ENCODE data around the gene MARCHF5.
"Not testable (repeated sequence)": the region's sequence is repeated elsewhere in the genome, so short reads cannot be mapped to it uniquely, and the experiment has no call there.

MARCHF5 gene

DNA sequence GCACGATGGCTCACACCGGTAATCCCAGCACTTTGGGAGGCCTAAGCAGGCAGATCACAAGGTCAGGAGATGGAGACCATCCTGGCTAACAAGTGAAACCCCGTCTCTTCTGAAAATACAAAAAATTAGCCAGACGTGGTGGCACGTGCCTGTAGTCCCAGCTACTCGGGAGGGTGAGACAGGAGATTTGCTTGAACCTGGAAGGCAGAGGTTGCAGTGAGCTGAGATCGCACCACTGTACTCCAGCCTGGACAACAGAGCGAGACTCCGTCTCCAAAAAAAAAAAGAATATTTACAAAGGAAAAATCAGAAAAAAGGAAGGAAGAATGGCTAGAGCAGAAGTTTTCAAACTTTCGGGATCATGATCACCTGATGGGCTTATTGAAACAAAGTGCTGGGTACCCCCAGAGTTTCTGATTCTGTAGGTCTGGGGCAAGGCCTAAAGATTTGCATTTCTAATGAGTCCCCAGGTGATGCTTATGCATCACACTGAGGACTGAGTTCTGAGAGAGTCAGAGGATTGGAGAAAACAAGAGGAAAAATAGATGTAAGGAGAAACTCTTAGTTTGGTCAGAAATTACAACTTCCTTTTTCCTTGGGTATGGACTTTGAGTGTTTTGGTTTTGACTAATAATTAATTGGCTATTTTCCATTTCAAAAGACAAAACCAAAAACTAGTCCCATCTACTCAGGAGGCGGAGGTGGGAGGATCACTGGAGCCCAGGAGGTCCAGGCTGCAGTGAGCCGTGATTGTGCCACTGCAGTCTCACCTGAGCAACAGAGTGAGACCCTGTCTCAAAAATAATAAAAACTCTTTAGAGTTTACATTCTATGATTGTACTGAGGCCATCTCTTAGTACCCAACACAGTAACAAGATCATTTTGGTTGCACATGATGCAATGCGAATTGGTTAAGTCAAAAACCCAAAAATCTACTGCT, 14.4 kb downstream of the MARCHF5 start:
- peak; percentile 33 for DNase-seq (ENCODE audit: low spot score)

DNA sequence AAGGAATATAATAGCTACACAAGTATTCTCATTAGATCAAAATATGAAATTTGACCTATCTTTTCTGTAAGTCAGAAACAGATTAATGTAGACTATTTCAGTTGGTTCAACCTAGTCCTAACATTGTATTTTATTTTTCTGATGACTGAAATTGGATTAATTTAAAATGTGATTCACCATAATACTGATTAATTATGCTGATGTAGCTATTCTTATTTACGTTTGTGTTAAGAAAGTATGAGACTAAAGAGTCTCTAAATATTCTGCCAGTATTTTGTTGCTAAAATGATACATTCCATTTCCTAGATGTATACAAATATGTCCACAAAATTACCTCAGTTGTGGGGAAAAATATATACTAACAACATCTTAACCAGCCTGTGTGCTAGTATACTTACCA, 18.3 kb downstream of the MARCHF5 start:
- no peak for DNase-seq (ENCODE audit: low spot score)

DNA sequence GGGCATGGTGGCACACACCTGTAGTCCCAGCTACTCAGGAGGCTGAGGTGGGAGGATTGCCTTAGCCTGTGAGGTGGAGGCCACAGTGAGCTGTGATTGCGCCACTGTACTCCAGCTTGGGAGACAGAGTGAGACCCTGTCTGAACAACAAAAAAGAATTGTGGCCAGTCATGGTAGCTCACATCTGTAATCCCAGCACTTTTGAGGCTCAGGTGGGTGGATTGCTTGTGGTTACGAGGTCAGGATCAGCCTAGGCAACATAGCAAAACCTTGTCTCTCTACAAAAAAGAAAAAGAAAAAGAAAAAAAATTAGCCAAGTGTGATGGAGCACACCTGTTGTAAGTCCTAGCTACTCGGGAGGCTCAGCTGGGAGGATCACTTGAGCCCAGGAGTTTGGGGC, 22.8 kb downstream of the MARCHF5 start:
- DNase-seq (ENCODE audit: low spot score): no peak

DNA sequence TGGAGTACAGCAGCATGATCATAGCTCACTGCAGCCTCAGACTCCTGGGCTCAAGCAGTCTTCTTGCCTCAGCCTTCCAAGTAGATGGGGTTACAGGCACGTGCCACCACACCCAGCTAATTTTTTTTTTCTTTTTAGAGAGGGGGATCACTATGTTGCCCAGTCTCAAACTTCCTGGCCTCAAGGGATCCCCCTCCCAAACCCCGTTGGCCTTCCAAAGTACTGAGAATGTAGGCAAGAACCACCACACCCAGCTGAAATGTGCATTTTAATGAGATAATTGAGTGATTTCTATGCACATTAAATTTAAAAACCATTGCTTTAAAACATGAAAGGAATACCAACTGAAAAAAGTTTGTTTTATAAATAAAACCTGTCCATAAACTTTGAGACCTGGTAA, 25.6 kb downstream of the MARCHF5 start:
- DNase-seq (ENCODE audit: low spot score): no peak

DNA sequence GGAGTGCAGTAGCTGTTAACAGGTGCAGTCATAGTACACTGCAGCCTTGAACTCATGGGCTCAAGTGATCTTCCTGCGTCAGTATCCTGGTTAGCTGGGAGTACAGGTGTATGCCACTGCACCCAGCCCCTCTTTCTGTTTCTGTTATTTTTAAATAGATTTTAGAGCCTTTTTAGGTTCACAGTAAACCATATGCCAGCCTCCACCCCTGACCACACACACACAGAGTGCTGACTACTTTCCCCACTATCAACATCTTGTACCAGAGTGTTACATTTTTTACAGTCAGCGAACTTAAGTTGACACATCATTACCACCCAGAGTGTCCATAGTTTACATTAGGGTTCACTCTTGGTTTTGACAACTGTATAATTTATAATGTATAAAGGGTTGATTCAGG, 32.1 kb downstream of the MARCHF5 start:
- DNase-seq (ENCODE audit: low spot score): no peak

DNA sequence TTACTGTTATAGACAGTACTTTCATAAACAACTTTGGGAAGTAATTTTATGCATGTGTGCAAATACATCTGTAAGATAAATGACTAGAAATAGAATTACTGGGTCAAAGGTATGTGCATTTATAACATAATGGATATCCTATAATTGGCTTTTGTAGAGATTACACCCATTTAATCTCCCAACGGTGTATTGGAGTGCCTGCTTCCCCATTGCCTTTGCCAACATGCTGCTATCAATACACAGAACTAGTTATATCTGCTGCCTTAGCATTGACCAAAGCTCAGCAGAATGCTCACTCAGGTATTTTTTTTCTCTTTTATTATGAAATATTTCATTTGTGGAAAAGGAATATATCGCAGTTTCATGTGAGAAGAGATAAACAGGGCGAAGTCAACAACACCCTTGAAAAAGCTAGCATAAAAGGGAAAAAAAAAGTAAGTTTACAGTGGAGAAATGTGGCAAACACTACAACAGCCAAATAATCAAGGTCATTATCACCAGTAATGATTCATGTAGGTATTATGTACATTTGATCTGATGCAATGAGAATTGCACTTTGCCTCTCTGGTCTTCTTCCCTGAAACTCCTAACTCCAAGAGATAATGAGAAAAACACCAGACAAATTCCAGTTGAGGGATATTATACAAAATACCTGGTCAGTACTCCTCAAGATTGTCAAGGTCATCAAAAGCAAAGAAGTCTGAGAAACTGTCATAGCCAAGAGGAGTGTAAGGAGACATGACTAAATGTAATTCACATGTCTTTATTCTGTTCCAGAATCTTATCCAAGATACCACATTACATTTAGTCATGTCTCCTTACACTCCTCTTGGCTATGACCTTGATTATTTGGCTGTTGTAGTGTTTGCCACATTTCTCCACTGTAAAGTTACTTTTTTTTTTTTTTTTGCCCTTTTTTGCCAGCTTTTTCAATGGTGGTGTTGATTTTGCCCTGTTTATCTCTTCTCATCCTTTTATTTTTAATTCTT, 36.8 kb downstream of the MARCHF5 start:
- DNase-seq (ENCODE audit: low spot score): no peak

DNA sequence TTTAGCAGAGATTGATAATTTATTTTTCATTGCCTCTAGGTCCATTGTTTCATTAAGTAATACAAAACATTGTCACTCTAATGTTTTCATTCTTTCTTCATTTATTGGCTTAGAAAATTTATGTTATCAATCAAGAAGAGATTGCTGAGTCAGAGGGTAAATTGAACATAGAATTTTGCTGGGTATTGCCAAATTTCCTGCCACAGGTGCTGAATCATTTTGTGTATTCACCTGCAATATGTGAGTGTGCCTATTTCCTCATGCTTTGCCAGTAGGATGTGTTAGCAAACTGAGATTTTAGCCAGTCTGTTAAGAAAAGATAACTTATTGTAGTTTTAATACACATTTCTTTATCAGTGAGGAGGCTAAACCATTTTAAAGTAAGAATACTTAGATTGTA, 38.0 kb downstream of the MARCHF5 start:
- DNase-seq (ENCODE audit: low spot score): peak; percentile 55

DNA sequence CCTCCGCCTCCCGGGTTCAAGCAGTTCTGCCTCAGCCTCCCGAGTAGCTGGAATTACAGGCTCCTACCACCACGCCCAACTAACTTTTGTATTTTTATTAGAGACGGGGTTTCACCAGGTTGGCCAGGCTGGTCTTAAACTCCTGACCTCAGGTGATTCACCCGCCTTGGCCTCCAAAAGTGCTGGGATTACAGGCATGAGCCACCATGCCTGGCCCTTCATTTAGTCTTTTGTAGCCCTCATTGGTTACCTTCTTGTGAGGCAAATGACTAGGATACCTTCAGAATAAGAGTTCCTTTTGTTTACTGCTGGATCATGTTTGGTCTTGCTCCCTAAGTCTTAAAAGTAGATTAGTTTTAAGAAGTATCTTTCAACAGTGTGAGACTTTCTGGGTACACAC, 39.0 kb downstream of the MARCHF5 start:
- DNase-seq (ENCODE audit: low spot score): peak; percentile 74

DNA sequence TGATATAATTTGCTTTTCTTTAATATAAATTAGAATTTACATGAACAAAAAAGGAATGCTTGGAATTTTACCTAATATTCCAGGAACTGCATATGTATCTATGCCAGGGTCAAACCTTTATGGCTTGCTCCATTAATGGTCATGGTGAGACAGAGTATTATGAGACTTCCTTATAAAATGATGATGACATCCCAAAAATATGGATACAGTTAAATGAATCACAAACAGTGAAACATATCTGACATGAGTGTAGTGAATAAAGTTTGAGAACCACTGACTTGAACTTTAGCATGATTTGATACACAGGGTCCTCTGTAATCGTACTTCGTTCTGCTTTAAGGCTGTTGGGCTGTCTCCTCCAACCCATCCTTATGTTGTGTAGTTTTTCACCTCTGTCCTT, 51.8 kb downstream of the MARCHF5 start:
- peak; percentile 40 for DNase-seq (ENCODE audit: low spot score)

DNA sequence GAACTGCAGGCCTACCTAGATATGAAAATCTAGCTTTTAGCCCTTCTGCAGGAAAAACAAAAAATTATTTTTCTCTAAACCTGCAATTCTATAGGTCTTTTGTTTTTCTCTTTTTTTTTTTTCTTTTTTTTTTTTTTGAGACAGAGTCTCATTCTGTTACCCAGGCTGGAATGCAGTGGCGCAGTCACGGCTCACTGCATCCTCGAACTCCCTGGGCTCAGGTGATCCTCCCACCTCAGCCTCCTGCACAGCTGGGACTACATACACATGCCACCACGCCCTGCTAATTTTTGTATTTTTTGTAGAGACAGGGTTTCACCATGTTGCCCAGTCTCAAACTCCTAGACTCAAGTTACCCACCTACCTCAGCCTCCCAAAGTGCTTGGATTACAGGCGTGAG, 54.6 kb downstream of the MARCHF5 start:
- not testable (repeated sequence) for DNase-seq (ENCODE audit: low spot score)

DNA sequence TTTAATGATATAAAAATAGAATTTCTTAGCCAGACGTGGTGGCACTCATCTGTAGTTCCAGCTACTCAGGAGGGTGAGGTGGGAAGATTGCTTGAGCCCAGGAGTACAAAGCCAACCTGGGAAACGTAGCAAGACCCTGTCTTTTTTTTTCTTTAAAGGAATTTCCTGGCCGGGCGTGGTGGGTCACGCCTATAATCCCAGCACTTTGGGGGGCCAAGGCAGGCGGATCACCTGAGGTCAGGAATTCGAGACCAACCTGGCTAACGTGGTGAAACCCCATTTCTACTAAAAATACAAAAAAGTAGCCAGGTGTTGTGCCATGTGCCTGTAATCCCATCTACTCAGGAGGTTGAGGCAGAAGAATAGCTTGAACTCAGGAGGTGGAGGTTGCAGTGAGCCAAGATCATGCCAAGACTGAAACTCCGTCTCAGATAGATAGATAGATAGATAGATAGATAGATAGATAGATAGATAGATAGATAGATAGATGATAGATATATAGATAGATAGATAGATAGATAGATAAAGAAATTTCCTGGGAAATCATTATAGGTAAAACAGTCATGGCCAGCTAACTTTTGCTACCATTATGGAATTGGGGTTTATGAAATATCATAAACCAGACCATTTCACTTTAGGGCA, 56.2 kb downstream of the MARCHF5 start:
- DNase-seq (ENCODE audit: low spot score): not testable (repeated sequence)

DNA sequence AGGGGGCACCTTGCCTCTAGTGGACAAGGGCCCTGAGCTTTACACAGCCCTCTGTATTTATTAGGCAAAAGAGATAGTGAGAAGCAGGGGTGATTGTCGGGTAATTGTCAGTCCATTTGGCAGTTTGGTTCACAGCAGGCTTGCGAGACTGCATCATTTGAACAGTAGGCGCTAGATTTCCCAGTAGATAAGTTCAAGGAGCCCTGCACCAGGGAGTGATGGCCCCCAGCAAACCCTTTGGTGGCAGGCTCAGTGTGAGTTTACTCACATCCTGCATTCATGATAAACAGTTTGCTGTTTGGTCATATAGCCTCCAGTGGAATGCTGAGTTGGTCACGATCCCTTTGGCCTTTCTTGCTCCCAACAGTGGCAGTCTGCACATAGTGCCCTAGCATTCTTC, 59.4 kb downstream of the MARCHF5 start:
- no peak for DNase-seq (ENCODE audit: low spot score)

DNA sequence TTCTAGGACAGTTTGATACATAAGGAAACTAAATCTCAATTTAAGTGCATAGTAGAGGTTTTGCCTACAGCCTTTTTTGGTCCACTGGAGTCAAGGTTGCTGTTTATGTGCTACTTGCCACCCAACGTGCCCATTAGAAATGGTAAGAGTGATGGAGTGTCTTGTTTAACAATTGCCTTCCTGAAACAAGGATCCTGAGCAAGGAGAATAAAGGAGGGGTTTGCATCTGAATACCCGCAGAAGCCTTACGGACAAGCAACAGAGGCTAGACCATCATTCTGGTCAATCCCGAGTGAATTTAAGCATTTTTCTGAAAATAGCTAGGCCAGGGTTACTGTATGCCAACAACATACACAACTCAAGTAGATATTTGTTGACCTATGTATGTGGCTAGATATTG, 63.6 kb downstream of the MARCHF5 start:
- no peak for DNase-seq (ENCODE audit: low spot score)

DNA sequence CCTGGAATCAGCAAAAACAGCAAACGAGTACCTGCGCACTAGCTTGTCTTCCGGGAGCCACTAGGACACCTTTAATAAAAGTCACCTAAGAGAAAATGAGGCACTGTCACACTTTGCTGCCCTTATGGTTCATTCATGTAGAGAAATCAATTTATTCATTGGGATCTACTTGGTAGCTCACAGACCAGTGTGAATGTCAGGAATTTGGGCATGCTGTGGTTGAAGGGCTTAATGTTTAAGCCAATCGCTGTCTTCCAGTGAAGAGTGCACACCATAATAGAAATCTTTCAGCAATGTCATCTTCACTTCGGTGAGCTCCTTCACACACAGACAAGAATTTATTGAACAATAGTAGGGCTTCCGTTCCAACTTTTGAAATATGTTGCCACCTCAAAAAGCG, 65.1 kb downstream of the MARCHF5 start:
- peak; percentile 88 for DNase-seq (ENCODE audit: low spot score)

DNA sequence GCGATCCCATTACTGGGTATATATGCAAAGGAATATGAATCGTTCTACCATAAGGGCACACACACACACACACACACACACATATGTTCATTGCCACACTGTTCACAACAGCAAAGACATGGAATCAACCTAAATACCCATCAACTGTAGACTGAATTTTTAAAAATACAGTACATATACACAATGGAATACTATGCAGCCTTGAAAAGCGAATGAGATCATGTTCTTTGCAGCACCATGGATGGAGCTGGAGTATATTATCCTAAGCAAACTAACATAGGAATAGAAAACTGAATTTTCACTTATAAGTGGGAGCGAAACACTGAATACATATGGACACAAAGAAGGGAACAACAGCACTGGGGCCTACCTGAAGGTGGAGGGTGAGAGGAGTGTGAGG, 72.5 kb downstream of the MARCHF5 start:
- no peak for DNase-seq (ENCODE audit: low spot score)

DNA sequence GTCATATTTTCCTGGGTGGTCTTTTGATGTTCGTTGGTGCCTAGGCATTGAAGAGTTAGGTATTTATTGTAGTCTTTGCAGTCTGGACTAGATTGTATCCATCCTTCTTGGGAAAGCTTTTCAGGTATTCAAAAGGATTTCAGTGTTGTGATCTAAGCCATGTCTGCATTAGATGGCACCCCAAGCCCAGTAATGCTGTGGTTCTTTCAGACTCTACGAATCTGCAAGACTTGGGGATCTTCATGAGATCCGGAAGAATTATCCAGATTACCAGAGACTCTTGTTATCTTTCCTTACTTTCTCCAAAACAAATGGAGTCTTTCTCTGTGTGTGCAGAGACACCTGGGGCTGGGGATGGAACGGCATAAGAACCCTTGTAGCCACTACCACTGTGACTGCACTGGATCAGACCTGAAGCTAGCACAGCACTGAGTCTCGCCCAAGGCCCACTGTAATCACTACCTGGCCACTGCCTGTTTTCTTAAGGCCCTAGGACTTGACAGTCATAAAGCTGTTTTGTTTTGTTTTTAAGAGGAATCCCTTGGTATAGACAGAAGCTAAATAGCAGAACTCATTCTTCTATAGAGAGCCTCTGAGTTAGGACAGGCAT, 75.5 kb downstream of the MARCHF5 start:
- DNase-seq (ENCODE audit: low spot score): no peak

DNA sequence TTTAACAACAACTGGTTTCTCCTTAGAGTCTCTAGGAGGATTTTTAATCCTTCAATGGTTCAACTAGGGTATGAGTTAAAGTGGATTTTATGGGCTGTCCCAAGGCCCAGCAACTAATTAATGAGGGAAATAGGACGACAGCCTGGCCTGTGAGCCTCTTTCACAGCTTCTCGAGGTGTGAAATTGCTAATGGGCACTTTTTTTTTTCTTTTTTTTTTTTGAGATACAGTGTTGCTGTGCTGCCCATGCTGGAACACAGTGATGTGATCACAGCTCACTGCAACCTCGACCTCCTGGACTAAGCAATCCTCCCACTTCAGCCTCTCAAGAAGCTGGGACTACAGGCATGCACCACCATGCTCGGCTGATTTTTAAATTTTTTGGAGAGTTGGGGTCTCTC, 87.0 kb downstream of the MARCHF5 start:
- DNase-seq (ENCODE audit: low spot score): no peak

DNA sequence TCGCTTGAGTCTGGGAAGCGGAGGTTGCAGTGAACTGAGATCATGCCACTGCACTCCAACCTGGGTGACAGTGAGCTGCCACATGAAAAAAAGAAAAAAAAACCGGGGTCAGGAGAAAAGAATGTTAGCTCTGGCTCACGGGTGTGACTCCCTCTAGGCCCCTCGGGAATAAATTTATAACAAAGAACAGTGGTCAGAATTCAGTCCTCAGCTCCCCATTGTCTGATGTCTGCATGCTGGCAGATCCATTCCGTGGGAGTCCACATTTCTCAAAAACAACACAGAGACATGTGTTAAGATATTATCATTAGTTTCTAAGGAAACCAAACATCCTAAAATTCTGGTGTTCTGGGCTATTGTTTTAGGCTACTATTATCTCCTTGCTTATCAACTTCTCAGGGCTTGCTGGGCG, 90.6 kb downstream of the MARCHF5 start:
- no peak for DNase-seq (ENCODE audit: low spot score)

DNA sequence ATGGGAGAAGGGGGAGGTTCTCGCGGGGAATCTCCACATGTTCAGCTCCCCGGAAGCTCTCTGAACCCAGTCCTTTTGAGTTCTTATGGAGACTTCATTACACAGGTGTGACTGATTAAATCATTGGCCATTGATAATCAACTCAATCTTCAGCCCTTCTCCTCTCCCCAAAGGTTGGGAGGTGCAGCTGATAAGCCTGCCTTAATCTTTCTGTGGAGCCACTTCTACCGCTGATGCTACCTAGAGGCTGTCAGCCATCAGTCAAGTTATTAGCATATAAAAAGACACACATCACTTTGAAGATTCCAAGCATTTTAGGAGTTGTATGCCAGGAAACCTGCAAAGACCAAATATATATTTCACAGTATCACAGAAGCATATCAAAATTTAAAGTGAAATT, 91.7 kb downstream of the MARCHF5 start:
- DNase-seq (ENCODE audit: low spot score): no peak

DNA sequence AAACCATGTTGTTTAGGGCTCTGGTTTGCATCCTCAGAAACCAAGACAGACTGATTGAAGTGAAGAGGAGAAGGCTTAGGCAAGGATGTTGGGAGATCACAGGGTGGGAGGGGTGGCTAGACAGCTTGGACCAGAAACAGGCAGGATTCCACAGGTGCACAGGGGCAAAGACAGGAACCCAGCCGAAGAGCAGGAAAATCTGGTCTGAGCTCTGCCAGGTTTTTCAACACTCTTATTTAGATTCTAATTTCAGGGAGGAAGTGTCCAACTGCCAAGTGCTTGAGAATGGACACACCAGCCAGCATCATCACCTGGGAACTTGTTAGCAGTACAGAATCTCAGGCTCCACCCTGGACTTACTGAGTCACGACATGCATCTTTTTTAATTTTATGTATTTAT, 93.8 kb downstream of the MARCHF5 start:
- DNase-seq (ENCODE audit: low spot score): no peak

DNA sequence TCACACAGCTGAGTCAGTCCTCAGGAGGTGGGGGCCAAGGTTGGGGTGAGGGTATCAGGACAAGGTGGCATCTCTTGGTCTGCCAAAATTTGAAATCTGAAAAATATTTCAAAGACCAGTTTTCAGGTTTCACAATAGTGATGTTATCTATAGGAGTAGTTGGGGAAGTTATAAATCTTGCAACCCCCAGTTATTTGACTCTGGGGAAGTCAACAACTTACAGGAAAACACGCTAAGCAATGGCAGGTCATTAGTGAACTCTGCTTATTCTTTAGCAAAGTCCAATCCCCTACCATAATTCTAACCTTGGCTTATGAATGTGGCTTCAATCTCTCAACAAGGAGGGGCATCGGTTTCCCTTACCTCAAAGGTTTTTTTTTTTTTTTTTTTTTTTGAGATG, 94.9 kb downstream of the MARCHF5 start:
- no peak for DNase-seq (ENCODE audit: low spot score)
